Measurements from ENCODE around the gene SPNS3. TPM values are rescaled to one million over a fixed set of nuclear protein-coding genes. Genes with fewer than 3 reads are reported as not detected.

The SPNS3 gene
- total RNA-seq, 1 experiment from 2014 or later: 0.37 TPM

- ATAC-seq (no peak), DNase-seq (ENCODE audit: low read depth, low spot score) (no peak)
- ChIA-PET POLR2A (no interaction called here), RAD21 (ENCODE audit: low non-redundant PET in 1 of 2, low total read pairs in 2 of 2, uncharacterized antibody in 2 of 2, unreplicated experiment in 2 of 2) (no interaction called here), CTCF (no interaction called here)
- Histone ChIP-seq H3K36me3 (ENCODE audit: control insufficient read depth in 1 of 2, insufficient read depth in 2 of 2, low read length in 2 of 2) (no peaks in the 10 kb centered on the region), H3K9me2 (ENCODE audit: insufficient read depth) (no peaks in the 10 kb centered on the region), H2AFZ (ENCODE audit: low read depth, low read length, poor library complexity, severe bottlenecking) (no peak overlapping the region), H3K27me3 (ENCODE audit: insufficient read depth, low read length) (no peaks in the 10 kb centered on the region), H3K9me3 (ENCODE audit: control insufficient read depth in 1 of 2, insufficient read depth in 1 of 2, low read depth in 1 of 2, low read length in 2 of 2) (no peaks in the 10 kb centered on the region), H3K4me2 (ENCODE audit: low read length) (no peak overlapping the region), H3K27ac (ENCODE audit: low read depth, low read length) (no peak overlapping the region), H3K4me3 (replicated peaks in 1 of 2; ENCODE audit: low read depth in 1 of 2, low read length in 2 of 2) (no peak overlapping the region), H3K9ac (ENCODE audit: low read length) (no peak overlapping the region), H3K79me2 (ENCODE audit: insufficient read depth, low read length) (no peaks in the 10 kb centered on the region), H3K4me1 (ENCODE audit: control insufficient read depth in 1 of 2, insufficient read depth in 2 of 2, low read length in 2 of 2) (peaks cover 3 to 6% of the 10 kb centered on the region in 2 experiments; a peak in 2 of 4 replicates), H4K20me1 (ENCODE audit: insufficient read depth) (no peaks in the 10 kb centered on the region)
- TF ChIP-seq CBX3 (IDR thresholded peaks at IDR 0.05; ENCODE audit: low read depth) (no peak), SP1 (IDR thresholded peaks at IDR 0.05; ENCODE audit: low read depth) (no peak), EGR1 (IDR thresholded peaks at IDR 0.05; ENCODE audit: low read depth) (no peak), ZNF274 (IDR thresholded peaks at IDR 0.05; ENCODE audit: low read depth, low read length) (no peak)
- intact Hi-C loops (cut with micrococcal nuclease): no loop called here
- BruUV-seq (replicated peaks): no TSS peak
These were observed 8.3 kb upstream of the SPNS3 start for GRCh38 chr17:4425398-4425797.

- ChIA-PET POLR2A (no interaction called here), CTCF (no interaction called here)
- H3K4me2 ChIP-seq (ENCODE audit: low read length): no peak overlapping the region
- no peak for TF ChIP-seq SRF (IDR thresholded peaks at IDR 0.05; ENCODE audit: low read depth)
- TF ChIP-seq FOSL1 (IDR thresholded peaks at IDR 0.05; ENCODE audit: low read depth): no peak
- TF ChIP-seq YY1 (IDR thresholded peaks at IDR 0.05; ENCODE audit: extremely low read depth, insufficient replicate concordance, low read depth, low read length): no peak
- no peak for TF ChIP-seq EZH2 (IDR thresholded peaks at IDR 0.05)
- TF ChIP-seq POLR2AphosphoS5 (IDR thresholded peaks at IDR 0.05; ENCODE audit: low read depth, low read length): no peak
- no peak for TF ChIP-seq SIN3A (IDR thresholded peaks at IDR 0.05; ENCODE audit: low read depth)
- no peak for TF ChIP-seq MAX (IDR thresholded peaks at IDR 0.05)
- no peak for TF ChIP-seq CBX3 (IDR thresholded peaks at IDR 0.05; ENCODE audit: low read depth)
- no peak for TF ChIP-seq JUND (IDR thresholded peaks at IDR 0.05)
- no peak for TF ChIP-seq CTCF (IDR thresholded peaks at IDR 0.05 in 2 of 3, conservative IDR thresholded peaks at IDR 0.05 in 1 of 3; ENCODE audit: borderline replicate concordance in 1 of 3, insufficient read depth in 1 of 3, low read depth in 2 of 3, low read length in 2 of 3)
- no peak for TF ChIP-seq REST (IDR thresholded peaks at IDR 0.05; ENCODE audit: low read depth)
- no peak for TF ChIP-seq POLR2A (IDR thresholded peaks at IDR 0.05; ENCODE audit: borderline replicate concordance, extremely low read depth, insufficient read depth, insufficient read length)
- TF ChIP-seq RAD21 (IDR thresholded peaks at IDR 0.05; ENCODE audit: low read depth): no peak
These were observed 7.1 kb upstream of the SPNS3 start for GRCh38 chr17:4426499-4427208.

More at GRCh38 chr17:4426499-4427208, 7.1 kb upstream of the SPNS3 start:
- Histone ChIP-seq H2AFZ (ENCODE audit: low read depth, low read length, poor library complexity, severe bottlenecking) (no peak overlapping the region), H3K9me3 (ENCODE audit: control insufficient read depth in 1 of 2, insufficient read depth in 1 of 2, low read depth in 1 of 2, low read length in 2 of 2) (no peaks in the 10 kb centered on the region), H3K79me2 (ENCODE audit: insufficient read depth, low read length) (no peaks in the 10 kb centered on the region), H3K9me2 (ENCODE audit: insufficient read depth) (no peaks in the 10 kb centered on the region), H3K4me3 (replicated peaks in 1 of 2; ENCODE audit: low read depth in 1 of 2, low read length in 2 of 2) (no peak overlapping the region), H3K4me1 (ENCODE audit: control insufficient read depth in 1 of 2, insufficient read depth in 2 of 2, low read length in 2 of 2) (no peaks in the 10 kb centered on the region), H3K36me3 (ENCODE audit: control insufficient read depth in 1 of 2, insufficient read depth in 2 of 2, low read length in 2 of 2) (no peaks in the 10 kb centered on the region), H3K27ac (ENCODE audit: low read depth, low read length) (no peak overlapping the region), H3K9ac (ENCODE audit: low read length) (no peak overlapping the region), H4K20me1 (ENCODE audit: insufficient read depth) (no peaks in the 10 kb centered on the region), H3K27me3 (ENCODE audit: insufficient read depth, low read length) (no peaks in the 10 kb centered on the region)
- ATAC-seq (no peak), DNase-seq (ENCODE audit: low read depth, low spot score) (no peak)
- RAD21 ChIA-PET (ENCODE audit: low non-redundant PET in 1 of 2, low total read pairs in 2 of 2, uncharacterized antibody in 2 of 2, unreplicated experiment in 2 of 2): no interaction called here
- no TSS peak for BruUV-seq (replicated peaks)
- intact Hi-C loops (cut with micrococcal nuclease): no loop called here

Data from HCT116 (cell line).